Upper lobe of left lung (tissue), 4 donors: ENCODE results near the gene ZKSCAN4.

Experiments used
- CTCF ChIP-seq, 6 experiments: fragments of 450-650 bp in 4 of 6; fragments of 200-600 bp in 2 of 6; sonication (generic) in 2 of 6; IDR thresholded peaks; one replicate each; pipeline ENCODE4 v1.5.1; 2016 to 2019; ENCODE audit warnings: antibody characterized with exemption in 6 of 6
- EP300 ChIP-seq, 4 donors: sonication (generic); formaldehyde crosslinking; IDR thresholded peaks; one replicate each; pipeline ENCODE4 v1.5.1; 2017; ENCODE audit warnings: antibody characterized with exemption in 4 of 4, control low read depth in 2 of 4
- POLR2A ChIP-seq, 4 donors: fragments of 450-650 bp; IDR thresholded peaks; one replicate each; pipeline ENCODE4 v1.5.1; 2016 to 2017; ENCODE audit warnings: antibody characterized with exemption in 4 of 4, mild to moderate bottlenecking in 2 of 4
- POLR2AphosphoS5 ChIP-seq, 2 donors: sonication (generic); formaldehyde crosslinking; IDR thresholded peaks; one replicate each; pipeline ENCODE4 v1.5.1; 2017; ENCODE audit warnings: antibody characterized with exemption in 2 of 2

- TF ChIP-seq CTCF (IDR thresholded peaks at IDR 0.05) (no peak), POLR2A (IDR thresholded peaks at IDR 0.05) (peak in 1 of 4 donors; percentile 47), EP300 (IDR thresholded peaks at IDR 0.05) (no peak), POLR2AphosphoS5 (IDR thresholded peaks at IDR 0.05) (peak; percentile 12 to 30)
Observed at GRCh38 chr6:28281288-28282064, 29.4 kb upstream of the ZKSCAN4 start, which contains the start of gene PGBD1.
